AG04449 (cell line): Measurements from ENCODE around the gene FRYL.

Source experiments
- CTCF ChIA-PET: fragments of 350-600 bp; formaldehyde crosslinking; extraction: SDS; loops from one replicate; lab custom pipeline; 2021; ENCODE audit warnings: antibody characterized with exemption; lab: Yijun Ruan, JAX
- POLR2A ChIA-PET: fragments of 400-600, 350-600 bp; formaldehyde crosslinking; extraction: SDS; loops from one replicate; lab custom pipeline; 2020; ENCODE audit warnings: antibody characterized with exemption, inconsistent platforms; lab: Yijun Ruan, JAX
- DNase-seq: peaks from one replicate; pipeline ENCODE4 v3.0.0-alpha.2; 2010; ENCODE audit warnings: low read depth, low spot score
- H3K4me3 ChIP-seq: 2 replicates; pipeline ENCODE4 v1.5.1; 2011; ENCODE audit warnings: low read depth, mild to moderate bottlenecking, control low read depth, low read length
- CTCF ChIP-seq: IDR thresholded peaks from one replicate; pipeline ENCODE4 v1.5.1; 2011; ENCODE audit warnings: mild to moderate bottlenecking, moderate library complexity, low read length, control low read depth, inconsistent platforms; ENCODE audit not compliant: insufficient read depth; ENCODE audit errors: missing control alignments

Gene FRYL

GRCh38 chr4:48570646-48571220 lies 209.3 kb downstream of the FRYL start:
- H3K4me3 ChIP-seq = no peak overlapping the region
- CTCF ChIA-PET = interaction anchor here (0.8 to 3.1 kb wide), 7 partner anchors 8 to 392 kb away, joined by 3 to 22 read pairs (median 4); no protein-coding TSS in a partner anchor
- DNase-seq = peak; percentile 29
- POLR2A ChIA-PET = no interaction called here
- TF ChIP-seq CTCF = no peak

GRCh38 chr4:48566034-48566384 lies 214.1 kb downstream of the FRYL start:
- POLR2A ChIA-PET = no interaction called here
- CTCF ChIA-PET = no interaction called here
- TF ChIP-seq CTCF = no peak
- no peak for DNase-seq
- no peak overlapping the region for H3K4me3 ChIP-seq

- no peak overlapping the region for H3K4me3 ChIP-seq
- POLR2A ChIA-PET = no interaction called here
- no peak for DNase-seq
- TF ChIP-seq CTCF = no peak
- CTCF ChIA-PET = no interaction called here
Measured at GRCh38 chr4:48565362-48566033, 214.6 kb downstream of the FRYL start.

GRCh38 chr4:48564151-48564550 lies 215.9 kb downstream of the FRYL start:
- ChIA-PET POLR2A (no interaction called here), CTCF (interaction anchor here (0.9 to 1.7 kb wide), 2 partner anchors 14 to 19 kb away, joined by 4 to 7 read pairs; no protein-coding TSS in a partner anchor)
- H3K4me3 ChIP-seq = no peak overlapping the region
- no peak for DNase-seq
- no peak for TF ChIP-seq CTCF

- no peak overlapping the region for H3K4me3 ChIP-seq
- no peak for DNase-seq
- ChIA-PET POLR2A (no interaction called here), CTCF (interaction anchor here (6.1 kb wide), 1 partner anchor 14 kb away, joined by 39 read pairs; no protein-coding TSS in a partner anchor)
- TF ChIP-seq CTCF = no peak
Measured at GRCh38 chr4:48558819-48559218, 221.3 kb downstream of the FRYL start.

GRCh38 chr4:48558026-48558425 lies 222.1 kb downstream of the FRYL start:
- no peak for TF ChIP-seq CTCF
- CTCF ChIA-PET = interaction anchor here (0.8 to 6.1 kb wide), 3 partner anchors 14 to 404 kb away, joined by 3 to 39 read pairs (median 4); no protein-coding TSS in a partner anchor
- POLR2A ChIA-PET = no interaction called here
- H3K4me3 ChIP-seq = no peak overlapping the region
- no peak for DNase-seq
